Measurements from ENCODE around the gene MAN1A2.

MAN1A2 gene

GRCh38 chr1:117563492-117563875 is 196.2 kb downstream of the MAN1A2 start:
- H2BK5ac ChIP-seq (ENCODE audit: low read depth, low read length, poor library complexity): no peak overlapping the region
- no peak overlapping the region for H3K4ac ChIP-seq (ENCODE audit: low read depth, low read length)

GRCh38 chr1:117564227-117565075 is 197.2 kb downstream of the MAN1A2 start:
- Histone ChIP-seq H2BK5ac (ENCODE audit: low read depth, low read length, poor library complexity) (no peak overlapping the region), H3K27ac (ENCODE audit: low read depth, low read length) (no peak overlapping the region), H3K18ac (ENCODE audit: low read length) (no peak overlapping the region), H3K36me3 (ENCODE audit: control insufficient read depth in 1 of 2, insufficient read depth in 2 of 2, low read length in 2 of 2) (no peaks in the 10 kb centered on the region), H2AFZ (ENCODE audit: insufficient read depth, low read length, poor library complexity) (no peak overlapping the region), H3K79me1 (ENCODE audit: low read length) (peaks cover 4% of the 10 kb centered on the region), H3K23ac (ENCODE audit: low read length) (no peak overlapping the region), H2BK120ac (ENCODE audit: insufficient read depth, low read length, poor library complexity) (no peak overlapping the region), H3K27me3 (ENCODE audit: insufficient read depth, low read length) (no peaks in the 10 kb centered on the region), H3K4me2 (ENCODE audit: low read length) (no peak overlapping the region), H3K4me1 (ENCODE audit: control insufficient read depth in 1 of 2, insufficient read depth in 2 of 2, low read length in 2 of 2) (peaks cover 5 to 12% of the 10 kb centered on the region in 2 experiments), H3K9me3 (ENCODE audit: insufficient read depth, low read depth, low read length) (peaks cover 3% of the 10 kb centered on the region), H2BK12ac (ENCODE audit: low read length) (no peak overlapping the region), H4K91ac (ENCODE audit: low read depth, low read length) (no peak overlapping the region), H3K79me2 (ENCODE audit: control insufficient read depth, insufficient read depth, low read length, poor library complexity) (no peaks in the 10 kb centered on the region), H3K4ac (ENCODE audit: low read depth, low read length) (no peak overlapping the region), H3K4me3 (ENCODE audit: low read depth, low read length) (no peak overlapping the region), H4K12ac (ENCODE audit: low read depth, low read length) (no peak overlapping the region), H2AK5ac (ENCODE audit: low read length) (no peak overlapping the region), H3K14ac (ENCODE audit: low read length) (peak overlapping the region; percentile 16), H4K8ac (ENCODE audit: low read depth, low read length) (no peak overlapping the region), H3K9ac (ENCODE audit: low read length) (no peak overlapping the region)
- no CpG with 5 or more reads among the region's 8 CpGs for WGBS (ENCODE audit: extremely low coverage, insufficient coverage, insufficient read length)
- DNase-seq: peak; percentile 39 to 53

More at GRCh38 chr1:117563492-117563875, 196.2 kb downstream of the MAN1A2 start:
- Histone ChIP-seq H4K8ac (ENCODE audit: low read depth, low read length) (no peak overlapping the region), H2AFZ (ENCODE audit: insufficient read depth, low read length, poor library complexity) (no peak overlapping the region), H3K36me3 (ENCODE audit: control insufficient read depth in 1 of 2, insufficient read depth in 2 of 2, low read length in 2 of 2) (no peaks in the 10 kb centered on the region), H3K9ac (ENCODE audit: low read length) (no peak overlapping the region), H2BK12ac (ENCODE audit: low read length) (no peak overlapping the region), H3K79me2 (ENCODE audit: control insufficient read depth, insufficient read depth, low read length, poor library complexity) (no peaks in the 10 kb centered on the region), H2AK5ac (ENCODE audit: low read length) (no peak overlapping the region), H3K79me1 (ENCODE audit: low read length) (peaks cover 4% of the 10 kb centered on the region), H4K12ac (ENCODE audit: low read depth, low read length) (no peak overlapping the region), H3K27me3 (ENCODE audit: insufficient read depth, low read length) (no peaks in the 10 kb centered on the region), H4K91ac (ENCODE audit: low read depth, low read length) (no peak overlapping the region), H3K4me2 (ENCODE audit: low read length) (no peak overlapping the region), H2BK120ac (ENCODE audit: insufficient read depth, low read length, poor library complexity) (no peak overlapping the region), H3K18ac (ENCODE audit: low read length) (no peak overlapping the region), H3K4me3 (ENCODE audit: low read depth, low read length) (no peak overlapping the region), H3K23ac (ENCODE audit: low read length) (no peak overlapping the region), H3K27ac (ENCODE audit: low read depth, low read length) (no peak overlapping the region), H3K9me3 (ENCODE audit: insufficient read depth, low read depth, low read length) (peaks cover 4% of the 10 kb centered on the region), H3K4me1 (ENCODE audit: control insufficient read depth in 1 of 2, insufficient read depth in 2 of 2, low read length in 2 of 2) (peaks cover 5 to 12% of the 10 kb centered on the region in 2 experiments), H3K14ac (ENCODE audit: low read length) (no peak overlapping the region)
- DNase-seq: peak; percentile 96 to 99
- WGBS (ENCODE audit: extremely low coverage, insufficient coverage, insufficient read length): no CpG with 5 or more reads among the region's 4 CpGs

GRCh38 chr1:117565076-117565556 is 197.9 kb downstream of the MAN1A2 start:
- H3K79me1 ChIP-seq (ENCODE audit: low read length): peaks cover 4% of the 10 kb centered on the region
- peaks cover 5 to 12% of the 10 kb centered on the region in 2 experiments for H3K4me1 ChIP-seq (ENCODE audit: control insufficient read depth in 1 of 2, insufficient read depth in 2 of 2, low read length in 2 of 2)
- H3K36me3 ChIP-seq (ENCODE audit: control insufficient read depth in 1 of 2, insufficient read depth in 2 of 2, low read length in 2 of 2): no peaks in the 10 kb centered on the region
- peak in 1 of 2 donors; percentile 13 for DNase-seq
- no peak overlapping the region for H2AK5ac ChIP-seq (ENCODE audit: low read length)
- no peak overlapping the region for H3K27ac ChIP-seq (ENCODE audit: low read depth, low read length)
- no peak overlapping the region for H4K12ac ChIP-seq (ENCODE audit: low read depth, low read length)
- peaks cover 3% of the 10 kb centered on the region for H3K9me3 ChIP-seq (ENCODE audit: insufficient read depth, low read depth, low read length)
- no peak overlapping the region for H3K4ac ChIP-seq (ENCODE audit: low read depth, low read length)
- no peak overlapping the region for H3K23ac ChIP-seq (ENCODE audit: low read length)
- no peak overlapping the region for H3K4me2 ChIP-seq (ENCODE audit: low read length)
- H3K79me2 ChIP-seq (ENCODE audit: control insufficient read depth, insufficient read depth, low read length, poor library complexity): no peaks in the 10 kb centered on the region
- H2BK5ac ChIP-seq (ENCODE audit: low read depth, low read length, poor library complexity): no peak overlapping the region
- no peak overlapping the region for H3K4me3 ChIP-seq (ENCODE audit: low read depth, low read length)
- no peak overlapping the region for H4K8ac ChIP-seq (ENCODE audit: low read depth, low read length)
- no peak overlapping the region for H2BK120ac ChIP-seq (ENCODE audit: insufficient read depth, low read length, poor library complexity)
- no peaks in the 10 kb centered on the region for H3K27me3 ChIP-seq (ENCODE audit: insufficient read depth, low read length)
- no CpG with 5 or more reads among the region's 4 CpGs for WGBS (ENCODE audit: extremely low coverage, insufficient coverage, insufficient read length)
- H3K18ac ChIP-seq (ENCODE audit: low read length): no peak overlapping the region
- no peak overlapping the region for H3K9ac ChIP-seq (ENCODE audit: low read length)
- H2AFZ ChIP-seq (ENCODE audit: insufficient read depth, low read length, poor library complexity): no peak overlapping the region
- no peak overlapping the region for H4K91ac ChIP-seq (ENCODE audit: low read depth, low read length)
- H2BK12ac ChIP-seq (ENCODE audit: low read length): no peak overlapping the region
- H3K14ac ChIP-seq (ENCODE audit: low read length): no peak overlapping the region

- Histone ChIP-seq H3K27me3 (ENCODE audit: insufficient read depth, low read length) (no peaks in the 10 kb centered on the region), H4K91ac (ENCODE audit: low read depth, low read length) (no peak overlapping the region), H2AFZ (ENCODE audit: insufficient read depth, low read length, poor library complexity) (no peak overlapping the region), H3K4ac (ENCODE audit: low read depth, low read length) (no peak overlapping the region), H4K8ac (ENCODE audit: low read depth, low read length) (no peak overlapping the region), H3K18ac (ENCODE audit: low read length) (no peak overlapping the region), H3K9me3 (ENCODE audit: insufficient read depth, low read depth, low read length) (peaks cover 3% of the 10 kb centered on the region), H3K79me1 (ENCODE audit: low read length) (peaks cover 4% of the 10 kb centered on the region), H2AK5ac (ENCODE audit: low read length) (no peak overlapping the region), H2BK120ac (ENCODE audit: insufficient read depth, low read length, poor library complexity) (no peak overlapping the region), H3K4me1 (ENCODE audit: control insufficient read depth in 1 of 2, insufficient read depth in 2 of 2, low read length in 2 of 2) (peaks cover 7 to 14% of the 10 kb centered on the region in 2 experiments), H3K4me3 (ENCODE audit: low read depth, low read length) (no peak overlapping the region), H2BK5ac (ENCODE audit: low read depth, low read length, poor library complexity) (no peak overlapping the region), H3K79me2 (ENCODE audit: control insufficient read depth, insufficient read depth, low read length, poor library complexity) (no peaks in the 10 kb centered on the region), H3K9ac (ENCODE audit: low read length) (no peak overlapping the region), H3K27ac (ENCODE audit: low read depth, low read length) (no peak overlapping the region), H2BK12ac (ENCODE audit: low read length) (no peak overlapping the region), H3K4me2 (ENCODE audit: low read length) (no peak overlapping the region), H4K12ac (ENCODE audit: low read depth, low read length) (no peak overlapping the region), H3K14ac (ENCODE audit: low read length) (no peak overlapping the region), H3K36me3 (ENCODE audit: control insufficient read depth in 1 of 2, insufficient read depth in 2 of 2, low read length in 2 of 2) (no peaks in the 10 kb centered on the region), H3K23ac (ENCODE audit: low read length) (no peak overlapping the region)
- DNase-seq: no peak
- WGBS (ENCODE audit: extremely low coverage, insufficient coverage, insufficient read length): no CpG with 5 or more reads among the region's 8 CpGs
These were observed 198.7 kb downstream of the MAN1A2 start for GRCh38 chr1:117565745-117566455.
